GM13976 (cell line): Measurements from ENCODE around the gene POP4.
"Not testable (repeated sequence)": the region's sequence is repeated elsewhere in the genome, so short reads cannot be mapped to it uniquely, and the experiment has no call there.

Experiments
- DNase-seq: peaks from one replicate; pipeline ENCODE4 v3.0.0; 2012; ENCODE audit warnings: low spot score
- in situ Hi-C: fragments of 300-500 bp; cut with MboI; formaldehyde crosslinking; loops from one replicate; pipeline ENCODE4 v1.12.0; 2022; ENCODE audit warnings: low sequenced_read_pairs, mixed read lengths, inconsistent platforms; ENCODE audit not compliant: unreplicated experiment
- TF ChIP-seq, protein P1 (sequence below): IDR thresholded peaks from 2 replicates; pipeline ENCODE4 v1.5.1; 2012; ENCODE audit warnings: borderline replicate concordance, mild to moderate bottlenecking; ENCODE audit not compliant: insufficient read depth; ENCODE audit errors: extremely low read depth, missing control alignments, control extremely low read depth

The POP4 gene

DNA sequence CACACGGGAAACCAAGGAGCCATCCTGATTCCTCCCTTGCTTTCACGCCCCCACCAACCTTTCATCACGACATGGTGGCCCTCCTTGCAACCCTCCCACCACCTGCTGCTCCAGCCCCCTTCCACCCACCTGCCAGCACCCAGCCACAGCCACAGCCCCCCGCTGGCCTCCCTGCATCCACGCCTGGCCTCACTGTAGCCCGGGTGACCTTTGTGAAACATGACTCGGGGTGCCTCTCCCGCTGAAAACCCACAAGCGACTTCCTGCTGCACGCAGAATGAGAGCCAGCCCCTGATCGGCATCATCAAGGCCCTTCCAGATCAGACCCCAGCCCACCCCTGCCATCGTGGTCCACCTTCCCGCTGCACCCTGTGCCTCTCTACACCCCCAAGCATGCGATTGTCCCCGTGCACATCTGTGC, 14.9 kb downstream of the POP4 start:
- DNase-seq = no peak
- in situ Hi-C loops = no loop called here
- TF ChIP-seq, protein P1, sequence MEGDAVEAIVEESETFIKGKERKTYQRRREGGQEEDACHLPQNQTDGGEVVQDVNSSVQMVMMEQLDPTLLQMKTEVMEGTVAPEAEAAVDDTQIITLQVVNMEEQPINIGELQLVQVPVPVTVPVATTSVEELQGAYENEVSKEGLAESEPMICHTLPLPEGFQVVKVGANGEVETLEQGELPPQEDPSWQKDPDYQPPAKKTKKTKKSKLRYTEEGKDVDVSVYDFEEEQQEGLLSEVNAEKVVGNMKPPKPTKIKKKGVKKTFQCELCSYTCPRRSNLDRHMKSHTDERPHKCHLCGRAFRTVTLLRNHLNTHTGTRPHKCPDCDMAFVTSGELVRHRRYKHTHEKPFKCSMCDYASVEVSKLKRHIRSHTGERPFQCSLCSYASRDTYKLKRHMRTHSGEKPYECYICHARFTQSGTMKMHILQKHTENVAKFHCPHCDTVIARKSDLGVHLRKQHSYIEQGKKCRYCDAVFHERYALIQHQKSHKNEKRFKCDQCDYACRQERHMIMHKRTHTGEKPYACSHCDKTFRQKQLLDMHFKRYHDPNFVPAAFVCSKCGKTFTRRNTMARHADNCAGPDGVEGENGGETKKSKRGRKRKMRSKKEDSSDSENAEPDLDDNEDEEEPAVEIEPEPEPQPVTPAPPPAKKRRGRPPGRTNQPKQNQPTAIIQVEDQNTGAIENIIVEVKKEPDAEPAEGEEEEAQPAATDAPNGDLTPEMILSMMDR = no peak

- in situ Hi-C loops = no loop called here
- TF ChIP-seq, protein P1 = no peak
- no peak for DNase-seq
Observed at GRCh38 chr19:29622166-29623070, 16.3 kb downstream of the POP4 start.

- DNase-seq = no peak
- TF ChIP-seq, protein P1 = no peak
- in situ Hi-C loops = no loop called here
Observed at GRCh38 chr19:29623726-29624488, 17.8 kb downstream of the POP4 start.

GRCh38 chr19:29624489-29625185, 18.6 kb downstream of the POP4 start:
- DNase-seq = no peak
- in situ Hi-C loops = no loop called here
- TF ChIP-seq, protein P1 = no peak

DNA sequence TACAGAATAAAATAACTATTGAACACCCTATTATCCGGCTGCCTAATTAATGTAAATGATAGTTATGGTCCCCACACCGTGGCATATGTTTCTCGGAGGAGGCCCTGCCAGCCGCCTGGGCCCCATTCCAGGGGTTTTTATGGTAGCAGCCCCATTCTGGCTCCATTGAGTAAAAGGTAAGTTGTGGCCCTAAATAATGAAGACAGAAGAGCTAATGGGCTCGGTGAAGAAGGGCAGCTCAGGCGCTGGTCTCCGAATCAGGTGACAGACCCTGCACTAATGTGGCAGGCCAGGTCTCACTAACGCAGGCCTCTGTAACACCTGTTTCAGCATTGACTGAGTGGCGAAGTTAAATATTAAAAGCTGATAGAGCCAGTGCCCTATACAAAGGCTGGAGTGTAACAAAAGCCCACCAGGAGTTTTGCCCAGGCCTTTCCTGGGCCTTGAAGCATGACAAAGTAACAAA, 19.1 kb downstream of the POP4 start:
- DNase-seq = no peak
- in situ Hi-C loops = no loop called here
- TF ChIP-seq, protein P1 = no peak

DNA sequence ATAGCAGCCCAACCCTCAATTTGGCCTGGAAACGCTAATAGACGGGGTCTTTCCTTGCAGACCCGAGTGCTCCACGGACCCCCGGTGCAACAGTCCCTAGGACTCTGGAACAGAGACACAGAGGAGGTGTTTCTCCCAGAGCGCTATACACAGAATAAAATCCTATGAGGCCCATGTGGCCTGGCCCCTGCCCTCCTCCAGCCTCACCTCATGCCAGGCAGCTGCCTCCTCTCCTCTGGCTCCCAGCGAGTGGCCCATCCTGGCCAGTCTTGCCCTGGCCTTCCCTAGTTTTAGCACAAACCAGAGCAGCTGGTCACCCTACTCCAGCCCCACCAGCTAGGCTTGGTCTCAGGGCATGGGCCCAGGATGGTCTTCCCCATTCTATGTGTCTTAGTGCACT, 20.3 kb downstream of the POP4 start:
- DNase-seq = no peak
- TF ChIP-seq, protein P1 = no peak
- in situ Hi-C loops = no loop called here

GRCh38 chr19:29626832-29627231, 20.7 kb downstream of the POP4 start:
- DNase-seq, in situ Hi-C loops: not testable (repeated sequence)
